Left lung (tissue), 10 donors: ENCODE results near the gene ABCF1. TPM values are rescaled to one million over a fixed set of nuclear protein-coding genes. Genes with fewer than 3 reads are reported as not detected.
A peak's percentile ranks its signal among the peaks of the same experiment; 100 is the strongest.

Experiments
- ATAC-seq: fragments of 200-7000 bp; cut with Tn5 transposase; one replicate; pipeline ENCODE4 v1.9.1; 2020; ENCODE audit warnings: moderate library complexity
- DNase-seq, 4 donors: peaks; one replicate each; pipeline ENCODE4 v3.0.0-alpha.2; 2013 to 2020
- H3K27ac ChIP-seq, 2 donors: fragments of 200-600 bp; sonication (generic) in 1 of 2; one replicate each; pipeline versions ENCODE4 v1.5.0 to v1.8.0; 2020 to 2021
- H3K27me3 ChIP-seq, 2 donors: fragments of 200-600 bp; sonication (generic) in 1 of 2; one replicate each; pipeline versions ENCODE4 v1.5.0 to v1.8.0; 2020 to 2021
- H3K36me3 ChIP-seq, 2 donors: fragments of 200-600 bp; sonication (generic) in 1 of 2; one replicate each; pipeline versions ENCODE4 v1.5.0 to v1.8.0; 2020 to 2021
- H3K4me1 ChIP-seq, 2 donors: fragments of 200-600 bp; one replicate each; pipeline ENCODE4 v1.8.0; 2021
- H3K4me3 ChIP-seq, 2 donors: fragments of 200-600 bp; sonication (generic) in 1 of 2; one replicate each; pipeline versions ENCODE4 v1.5.0 to v1.8.0; 2020 to 2021; ENCODE audit warnings: mild to moderate bottlenecking in 1 of 2
- H3K9me3 ChIP-seq, 2 donors: fragments of 200-600 bp; sonication (generic) in 1 of 2; one replicate each; pipeline versions ENCODE4 v1.5.0 to v1.8.0; 2020 to 2021
- CTCF ChIP-seq, 2 donors: fragments of 200-600 bp; sonication (generic) in 1 of 2; IDR thresholded peaks; one replicate each; pipeline versions ENCODE4 v1.5.0 to v1.8.0; 2021; ENCODE audit warnings: antibody characterized with exemption in 2 of 2
- intact Hi-C, 2 donors: fragments of 100-400 bp; cut with DNase I; formaldehyde crosslinking; loops; one replicate each; pipeline versions ENCODE4 v1.11.2 to v1.14.2; 2022
- polyA plus RNA-seq, 6 donors: library from polyadenylated mRNA; unstranded; fragments of 120-200 nt; gene quantifications; one replicate each; pipeline ENCODE4 v1.2.1, GENCODE V29; 2013; ENCODE audit not compliant: insufficient read length in 6 of 6
- total RNA-seq, 2 donors: library from RNA; stranded (reverse); fragmentation: NEBNext Ultra II Directional; extraction: Animal tissue kit (Norgen Biotek cat#: 25700); gene quantifications; one replicate each; pipeline ENCODE4 v1.2.1, GENCODE V29; 2021
- donor health status: DM: no; HTN: yes; CAD: no.
- donor health status: DM: no; HTN: no; CAD: no.

Gene ABCF1
- total and polyA plus RNA-seq, 8 donors, result 37.9 to 75.1 (median 60.6) TPM

- no peaks in the 10 kb centered on the region for H3K9me3 ChIP-seq
- peaks cover 0 to 32% of the 10 kb centered on the region in 2 donors for H3K36me3 ChIP-seq
- no peak for DNase-seq
- H3K27ac ChIP-seq, result no peak overlapping the region
- peaks cover 10 to 49% of the 10 kb centered on the region in 2 donors for H3K4me1 ChIP-seq
- H3K27me3 ChIP-seq, result no peaks in the 10 kb centered on the region
- H3K4me3 ChIP-seq, result peak overlapping the region in 1 of 2 donors; percentile 74
- TF ChIP-seq CTCF (IDR thresholded peaks at IDR 0.05), result no peak
- intact Hi-C loops, result no loop called here
- ATAC-seq, result no peak
Measured at GRCh38 chr6:30573113-30573512, 1.9 kb downstream of the ABCF1 start.

- no peak overlapping the region for H3K27ac ChIP-seq
- peaks cover 0 to 19% of the 10 kb centered on the region in 2 donors for H3K4me1 ChIP-seq
- intact Hi-C loops, result no loop called here
- H3K36me3 ChIP-seq, result peaks cover 0 to 82% of the 10 kb centered on the region in 2 donors
- no peaks in the 10 kb centered on the region for H3K9me3 ChIP-seq
- H3K27me3 ChIP-seq, result no peaks in the 10 kb centered on the region
- no peak for TF ChIP-seq CTCF (IDR thresholded peaks at IDR 0.05)
- no peak for ATAC-seq
- no peak overlapping the region for H3K4me3 ChIP-seq
- no peak for DNase-seq
Measured at GRCh38 chr6:30578051-30578450, 6.8 kb downstream of the ABCF1 start.

GRCh38 chr6:30583921-30584320, 12.7 kb downstream of the ABCF1 start:
- H3K27me3 ChIP-seq, result no peaks in the 10 kb centered on the region
- H3K4me3 ChIP-seq, result no peak overlapping the region
- no peak overlapping the region for H3K27ac ChIP-seq
- intact Hi-C loops, result no loop called here
- H3K36me3 ChIP-seq, result peaks cover 9 to 100% of the 10 kb centered on the region in 2 donors
- no peak for DNase-seq
- TF ChIP-seq CTCF (IDR thresholded peaks at IDR 0.05), result no peak
- ATAC-seq, result no peak
- H3K4me1 ChIP-seq, result no peaks in the 10 kb centered on the region
- H3K9me3 ChIP-seq, result no peaks in the 10 kb centered on the region

- intact Hi-C loops, result no loop called here
- no peaks in the 10 kb centered on the region for H3K27me3 ChIP-seq
- peaks cover 9 to 99% of the 10 kb centered on the region in 2 donors for H3K36me3 ChIP-seq
- no peaks in the 10 kb centered on the region for H3K9me3 ChIP-seq
- DNase-seq, result no peak
- H3K4me1 ChIP-seq, result peaks cover 12 to 13% of the 10 kb centered on the region in 2 donors
- H3K4me3 ChIP-seq, result no peak overlapping the region
- peak; percentile 52 for ATAC-seq
- TF ChIP-seq CTCF (IDR thresholded peaks at IDR 0.05), result no peak
- H3K27ac ChIP-seq, result no peak overlapping the region
Measured at GRCh38 chr6:30589754-30590358, 18.6 kb downstream of the ABCF1 start.

GRCh38 chr6:30590509-30590908, 19.3 kb downstream of the ABCF1 start:
- H3K36me3 ChIP-seq, result peaks cover 6 to 99% of the 10 kb centered on the region in 2 donors
- no peak for DNase-seq
- H3K4me1 ChIP-seq, result peaks cover 12 to 13% of the 10 kb centered on the region in 2 donors
- no peak for TF ChIP-seq CTCF (IDR thresholded peaks at IDR 0.05)
- H3K9me3 ChIP-seq, result no peaks in the 10 kb centered on the region
- H3K27ac ChIP-seq, result peak overlapping the region; percentile 50 to 53
- intact Hi-C loops, result no loop called here
- ATAC-seq, result peak; percentile 9
- H3K27me3 ChIP-seq, result no peaks in the 10 kb centered on the region
- H3K4me3 ChIP-seq, result no peak overlapping the region
